GM12878 (cell line): ENCODE results near the gene PFKL. TPM values are rescaled to one million over a fixed set of nuclear protein-coding genes. Genes with fewer than 3 reads are reported as not detected.

Source experiments
- ATAC-seq: fragments of 200-7000 bp; cut with Tn5 transposase; 3 replicates; pipeline ENCODE4 v1.9.1; 2020; ENCODE audit warnings: mild to moderate bottlenecking, moderate library complexity
- BruUV-seq: library from RNA; stranded (reverse); fragments of 400-500 nt; replicated peaks from 2 replicates; lab custom pipeline; 2021; lab: Mats Ljungman, UMichigan
- CTCF ChIA-PET: fragments of 300-600 bp; sonication (Branson Sonifier 250); formaldehyde crosslinking; extraction: SDS; loops from one replicate; lab custom pipeline; 2021; ENCODE audit warnings: inconsistent platforms; lab: Yijun Ruan, JAX
- POLR2A ChIA-PET: fragments of 350-600 bp; formaldehyde crosslinking; extraction: SDS; loops from one replicate; lab custom pipeline; 2021; ENCODE audit warnings: inconsistent platforms; lab: Charles Lee
- RAD21 ChIA-PET: fragments of 300-600 bp; sonication (Branson Sonifier 250); formaldehyde crosslinking; loops from one replicate; lab custom pipeline; 2023; ENCODE audit warnings: antibody characterized with exemption; ENCODE audit not compliant: unreplicated experiment; lab: Charles Lee
- SMC1A ChIA-PET: fragments of 300-600 bp; sonication (Branson Sonifier 250); formaldehyde crosslinking; loops from one replicate; lab custom pipeline; 2023; ENCODE audit not compliant: unreplicated experiment, uncharacterized antibody; lab: Charles Lee
- DNase-seq: peaks from one replicate; pipeline ENCODE4 v3.0.0-alpha.2; 2011; ENCODE audit warnings: low read depth, low spot score
- FAIRE-seq: peaks from 3 replicates; lab custom pipeline; 2011; peaks lifted over from hg19 to GRCh38; lab: Jason Lieb, UNC
- H2AFZ ChIP-seq: 2 replicates; pipeline ENCODE4 v1.6.0; 2011; ENCODE audit warnings: low read depth, low read length, control low read depth; ENCODE audit not compliant: control insufficient read depth
- H3K27ac ChIP-seq: 2 replicates; pipeline ENCODE4 v1.5.1; 2011; ENCODE audit warnings: control low read depth; ENCODE audit not compliant: control insufficient read depth, insufficient read depth
- H3K27me3 ChIP-seq, 2 experiments: replicated peaks in 1 of 2; 2 replicates each; pipeline versions ENCODE4 v1.6.0 to v1.6.1; 2011; ENCODE audit warnings: low read length in 1 of 2; ENCODE audit not compliant: control insufficient read depth in 2 of 2, insufficient read depth in 2 of 2
- H3K36me3 ChIP-seq, 2 experiments: 2 replicates each; pipeline ENCODE4 v1.5.1; 2011; ENCODE audit warnings: low read length in 1 of 2; ENCODE audit not compliant: control insufficient read depth in 2 of 2, insufficient read depth in 2 of 2
- H3K4me1 ChIP-seq: 2 replicates; pipeline ENCODE4 v1.6.1; 2011; ENCODE audit warnings: mild to moderate bottlenecking, low read length, moderate library complexity, mixed read lengths; ENCODE audit not compliant: control insufficient read depth, insufficient read depth
- H3K4me2 ChIP-seq: 2 replicates; pipeline ENCODE4 v1.6.0; 2011; ENCODE audit warnings: control low read depth; ENCODE audit not compliant: control insufficient read depth, insufficient read depth
- H3K4me3 ChIP-seq: fragments of 200-600 bp; sonication (generic); 2 replicates; pipeline ENCODE4 v1.5.1; 2016
- H3K79me2 ChIP-seq: 2 replicates; pipeline ENCODE4 v1.6.0; 2011; ENCODE audit warnings: low read length; ENCODE audit not compliant: control insufficient read depth, insufficient read depth
- H3K9ac ChIP-seq: 2 replicates; pipeline ENCODE4 v1.8.0; 2011; ENCODE audit warnings: low read length, control low read depth, mixed read lengths; ENCODE audit not compliant: control insufficient read depth, insufficient read depth
- H3K9me3 ChIP-seq: replicated peaks from 3 replicates; pipeline ENCODE4 v1.5.1; 2011; ENCODE audit warnings: mild to moderate bottlenecking, low read length; ENCODE audit not compliant: control insufficient read depth, insufficient read depth
- H4K20me1 ChIP-seq: 2 replicates; pipeline ENCODE4 v1.6.0; 2011; ENCODE audit not compliant: control insufficient read depth, insufficient read depth
- ATF3 ChIP-seq: IDR thresholded peaks from 2 replicates; pipeline ENCODE4 v1.6.1; 2011; ENCODE audit warnings: low read depth, mild to moderate bottlenecking, low read length, moderate library complexity, borderline replicate concordance; ENCODE audit errors: extremely low read depth
- CBFB ChIP-seq: IDR thresholded peaks from 2 replicates; pipeline ENCODE4 v1.6.1; 2016; ENCODE audit warnings: antibody characterized with exemption, low read depth
- CEBPB ChIP-seq, 2 experiments: fragments of 150-350 bp in 1 of 2; IDR thresholded peaks; 2 replicates each; pipeline ENCODE4 v1.6.1; 2012 to 2014; ENCODE audit warnings: low read depth in 2 of 2, low read length in 2 of 2, borderline replicate concordance in 1 of 2, inconsistent platforms in 1 of 2
- EP300 ChIP-seq, 2 experiments: fragments of 150-350 bp in 1 of 2; IDR thresholded peaks; 2 replicates each; pipeline ENCODE4 v1.6.1; 2011 to 2012; ENCODE audit warnings: low read depth in 2 of 2, low read length in 2 of 2, borderline replicate concordance in 1 of 2, improper control_type of control experiment in 1 of 2, inconsistent platforms in 1 of 2; ENCODE audit not compliant: control insufficient read depth in 1 of 2
- IRF4 ChIP-seq: IDR thresholded peaks from 2 replicates; pipeline ENCODE4 v1.6.1; 2011; ENCODE audit warnings: low read depth, low read length
- IRF5 ChIP-seq: fragments of 450-650 bp; IDR thresholded peaks from 2 replicates; pipeline ENCODE4 v1.6.1; 2017; ENCODE audit warnings: borderline replicate concordance
- KLF5 ChIP-seq: fragments of 450-650 bp; IDR thresholded peaks from 2 replicates; pipeline ENCODE4 v1.6.1; 2014; ENCODE audit warnings: mild to moderate bottlenecking; ENCODE audit not compliant: partially characterized antibody
- NRF1 ChIP-seq: conservative IDR thresholded peaks from 2 replicates; pipeline ENCODE4 v1.6.1; 2011; ENCODE audit warnings: mild to moderate bottlenecking, low read depth, low read length, improper control_type of control experiment
- PAX8 ChIP-seq: fragments of 450-650 bp; IDR thresholded peaks from 2 replicates; pipeline ENCODE4 v1.6.1; 2017; ENCODE audit warnings: mild to moderate bottlenecking, moderate library complexity
- PKNOX1 ChIP-seq: fragments of 450-650 bp; IDR thresholded peaks from 2 replicates; pipeline ENCODE4 v1.6.1; 2016; ENCODE audit warnings: mild to moderate bottlenecking
- REST ChIP-seq: IDR thresholded peaks from 2 replicates; pipeline ENCODE4 v1.6.1; 2012; ENCODE audit warnings: mild to moderate bottlenecking, low read depth, low read length
- YBX1 ChIP-seq: fragments of 450-650 bp; IDR thresholded peaks from 2 replicates; pipeline ENCODE4 v1.6.1; 2016; ENCODE audit warnings: antibody characterized with exemption
- ZNF274 ChIP-seq: IDR thresholded peaks from one replicate; pipeline ENCODE4 v1.8.0; 2011; ENCODE audit not compliant: insufficient read length, insufficient read depth
- WGBS: methylation state at CpG from one replicate; pipeline ENCODE4 v1.1.6; 2016; ENCODE audit warnings: low lambda C conversion rate; ENCODE audit not compliant: insufficient replicate concordance, insufficient coverage; ENCODE audit errors: missing lambda C conversion rate; 5-methylcytosine and 5-hydroxymethylcytosine counted together
- in situ Hi-C: fragments of 300-500 bp; cut with MboI; formaldehyde crosslinking; loops from 9 replicates; pipeline ENCODE4 v1.14.3; 2018; ENCODE audit warnings: mixed read lengths
- intact Hi-C: fragments of 100-400 bp; cut with micrococcal nuclease; formaldehyde crosslinking; loops from one replicate; pipeline ENCODE4 v1.14.2; 2022; ENCODE audit not compliant: unreplicated experiment
- polyA plus RNA-seq, 11 experiments: library from polyadenylated mRNA; depleted of rRNA in 4 of 11; unstranded in 6 of 11; stranded (reverse) in 5 of 11; fragments of >200 nt; fragmentation: Nextera tagmentation in 4 of 11; fragmentation: Illumina TruSeq in 1 of 11; extraction: Ambion mirVana in 4 of 11; extraction: Trizol in 1 of 11; gene quantifications; 1 replicate in 1 of 11; 2 replicates in 10 of 11; pipeline versions ENCODE4 v1.2.1 to v1.2.3, GENCODE V29; 2011 to 2016; ENCODE audit warnings: inconsistent platforms in 2 of 11, missing spikeins in 2 of 11, low read depth in 1 of 11
- total RNA-seq, 4 experiments: library from RNA; depleted of rRNA in 3 of 4; stranded (reverse); fragments of >200 nt in 3 of 4; fragmentation: Illumina TruSeq in 1 of 4; extraction: Trizol in 1 of 4; gene quantifications; 2 replicates each; pipeline versions ENCODE4 v1.2.1 to v1.2.3, GENCODE V29; 2013 to 2021

The PFKL gene
- total and polyA plus RNA-seq, 10 of the 15 experiments (the other 5 are each of a cell fraction or from before 2014, with no cell fraction given), result 1.2 to 192 (median 112) TPM

GRCh38 chr21:44349416-44349846, 49.6 kb downstream of the PFKL start (continued):
- TF ChIP-seq PKNOX1 (no peak), CEBPB (IDR thresholded peaks at IDR 0.05; ENCODE audit: borderline replicate concordance in 1 of 2, low read depth in 2 of 2, low read length in 2 of 2) (no peak), NRF1 (no peak)

- no peak overlapping the region for H3K9ac ChIP-seq
- no peak for DNase-seq
- no peak overlapping the region for H3K4me2 ChIP-seq
- no peaks in the 10 kb centered on the region for H3K9me3 ChIP-seq
- in situ Hi-C loops, result loop anchor here (5.0 kb wide), 1 partner anchor 77 kb away; no protein-coding TSS in a partner anchor
- ChIA-PET CTCF (no interaction called here), SMC1A (no interaction called here), RAD21 (no interaction called here), POLR2A (no interaction called here)
- peaks cover 18% of the 10 kb centered on the region for H3K4me1 ChIP-seq
- no peak for FAIRE-seq
- no peak overlapping the region for H2AFZ ChIP-seq
- BruUV-seq, result no TSS peak
- ATAC-seq, result no peak
- no peak overlapping the region for H3K4me3 ChIP-seq
- no peaks in the 10 kb centered on the region for H4K20me1 ChIP-seq
- no peaks in the 10 kb centered on the region for H3K36me3 ChIP-seq
- 71% methylated on average over 42 of the region's 113 CpGs for WGBS
- no peak overlapping the region for H3K27ac ChIP-seq
- intact Hi-C loops, result no loop called here
- no peaks in the 10 kb centered on the region; a peak in 1 of 4 replicates for H3K27me3 ChIP-seq
- peaks cover 6% of the 10 kb centered on the region for H3K79me2 ChIP-seq
- no peak for TF ChIP-seq PAX8
- TF ChIP-seq KLF5, result no peak
- no peak for TF ChIP-seq REST
- no peak for TF ChIP-seq IRF4
- TF ChIP-seq CBFB, result no peak
- no peak for TF ChIP-seq IRF5
- no peak for TF ChIP-seq EP300 (IDR thresholded peaks at IDR 0.05; ENCODE audit: borderline replicate concordance in 1 of 2, control insufficient read depth in 1 of 2, low read depth in 2 of 2, low read length in 2 of 2)
- TF ChIP-seq ZNF274, result no peak
- no peak for TF ChIP-seq ATF3
- no peak for TF ChIP-seq YBX1
Measured at GRCh38 chr21:44349847-44350772, 50.3 kb downstream of the PFKL start.
